ENCODE results near the gene DAPK1.
"Not testable (repeated sequence)": the region's sequence is repeated elsewhere in the genome, so short reads cannot be mapped to it uniquely, and the experiment has no call there.

The DAPK1 gene

GRCh38 chr9:87498811-87499360, 1.2 kb downstream of the DAPK1 start:
- peak overlapping the region; percentile 85 for H3K27ac ChIP-seq

DNA sequence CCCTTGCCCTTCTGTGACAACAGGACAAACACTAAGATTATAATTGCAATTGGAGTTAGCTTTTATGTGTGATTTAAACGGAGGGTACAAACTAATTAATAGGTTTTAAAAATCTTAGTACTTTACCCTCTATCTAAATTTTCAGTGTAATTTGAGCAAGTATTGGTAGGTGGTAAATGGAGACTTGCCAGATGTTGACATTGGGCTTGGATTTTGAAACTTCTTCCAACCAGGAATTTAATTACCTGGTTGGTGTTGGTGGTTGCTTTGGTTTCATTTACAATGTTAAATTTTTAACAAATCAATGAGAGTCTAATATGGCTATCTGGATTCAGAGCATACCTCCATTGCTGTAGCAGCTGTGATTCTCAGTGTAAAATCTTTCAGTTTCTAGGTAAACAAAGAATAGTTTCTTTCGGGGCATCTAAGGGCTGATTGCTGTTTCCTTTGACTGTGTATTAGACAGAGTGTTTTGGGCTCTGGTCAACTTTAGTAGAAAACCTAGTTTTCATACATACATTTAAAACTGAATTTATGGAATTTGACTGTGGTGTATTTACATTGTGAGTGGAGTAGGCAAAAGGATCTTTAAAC, 1.9 kb downstream of the DAPK1 start:
- TF ChIP-seq CTCF (IDR thresholded peaks at IDR 0.05; ENCODE audit: low read depth, low read length) = no peak
- H3K27ac ChIP-seq = no peak overlapping the region

More at GRCh38 chr9:87498811-87499360, 1.2 kb downstream of the DAPK1 start:
- Histone ChIP-seq H3K36me3 (peaks cover 5% of the 10 kb centered on the region), H3K9me3 (ENCODE audit: severe bottlenecking) (no peaks in the 10 kb centered on the region), H3K4me3 (ENCODE audit: low read depth, low read length) (peak overlapping the region; percentile 90), H3K27me3 (ENCODE audit: insufficient read depth, low read depth, severe bottlenecking) (no peaks in the 10 kb centered on the region)
- no peak for TF ChIP-seq CTCF (IDR thresholded peaks at IDR 0.05; ENCODE audit: low read depth, low read length)
- peak; percentile 37 for DNase-seq

DNA sequence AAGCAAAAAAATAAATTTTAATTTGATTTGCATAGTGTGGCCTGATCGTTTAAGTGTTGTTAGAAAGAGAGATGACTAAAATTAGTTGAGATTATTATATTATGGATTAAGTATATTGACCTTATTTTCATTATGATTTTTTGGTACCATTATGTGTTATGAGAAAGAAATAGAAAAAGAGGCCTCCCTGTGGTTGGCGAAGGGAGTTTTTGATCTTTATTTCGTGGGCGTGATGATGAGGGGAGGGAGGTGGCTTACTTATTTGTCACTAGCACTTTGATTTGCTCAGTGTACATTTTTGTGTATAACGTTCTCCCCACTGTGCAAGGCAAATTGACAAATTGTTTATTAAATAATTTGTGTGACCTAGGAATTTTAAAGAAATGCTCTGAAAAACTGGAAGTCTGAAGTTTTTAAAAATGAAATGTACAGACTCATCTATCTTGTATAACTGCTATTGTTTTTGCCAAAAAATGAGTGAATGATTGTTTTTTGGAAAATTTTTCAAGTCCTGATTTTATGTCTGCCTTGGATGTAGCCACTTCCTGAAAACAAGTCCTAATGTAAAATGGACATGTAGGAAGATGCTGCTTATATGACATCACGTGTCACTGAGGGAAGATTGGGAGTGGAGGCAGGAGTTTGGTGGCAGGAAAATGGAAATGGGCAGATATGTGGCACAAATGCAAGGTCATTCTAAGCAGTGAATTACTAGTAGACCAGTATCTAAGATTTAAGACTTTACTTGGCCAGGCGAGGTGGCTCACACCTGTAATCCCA, 3.0 kb downstream of the DAPK1 start:
- H3K27me3 ChIP-seq (ENCODE audit: insufficient read depth, low read depth, severe bottlenecking) = no peaks in the 10 kb centered on the region

More for the DNA sequence above, 1.9 kb downstream of the DAPK1 start:
- no peaks in the 10 kb centered on the region for H3K9me3 ChIP-seq (ENCODE audit: severe bottlenecking)
- no peak for DNase-seq
- H3K4me3 ChIP-seq (ENCODE audit: low read depth, low read length) = peak overlapping the region; percentile 90
- H3K27me3 ChIP-seq (ENCODE audit: insufficient read depth, low read depth, severe bottlenecking) = no peaks in the 10 kb centered on the region
- H3K36me3 ChIP-seq = peaks cover 5% of the 10 kb centered on the region

DNA sequence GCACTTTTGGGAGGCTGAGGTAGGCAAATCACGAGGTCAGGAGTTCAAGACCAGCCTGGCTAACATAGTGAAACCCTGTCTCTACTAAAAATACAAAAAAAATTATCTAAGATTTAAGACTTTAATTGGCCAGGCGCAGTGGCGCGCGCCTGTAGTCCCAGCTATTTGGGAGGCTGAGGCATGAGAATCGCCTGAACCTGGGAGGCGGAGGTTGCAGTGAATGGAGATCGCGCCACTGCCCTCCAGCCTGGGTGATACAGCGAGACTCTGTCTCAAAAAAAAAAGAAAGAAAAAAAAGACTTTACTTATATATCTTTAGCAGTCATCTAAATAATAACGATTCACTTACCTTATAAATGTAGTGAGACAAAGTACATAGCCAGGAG, 3.6 kb downstream of the DAPK1 start:
- DNase-seq; H3K27me3 ChIP-seq (ENCODE audit: insufficient read depth, low read depth, severe bottlenecking); H3K9me3 ChIP-seq (ENCODE audit: severe bottlenecking); H3K27ac ChIP-seq; H3K4me3 ChIP-seq (ENCODE audit: low read depth, low read length): not testable (repeated sequence)
- peaks cover 16% of the 10 kb centered on the region for H3K36me3 ChIP-seq

More for the DNA sequence above, 3.0 kb downstream of the DAPK1 start:
- DNase-seq = no peak
- Histone ChIP-seq H3K9me3 (ENCODE audit: severe bottlenecking) (no peaks in the 10 kb centered on the region), H3K4me3 (ENCODE audit: low read depth, low read length) (no peak overlapping the region), H3K27ac (no peak overlapping the region), H3K36me3 (peaks cover 14% of the 10 kb centered on the region)
- TF ChIP-seq CTCF (IDR thresholded peaks at IDR 0.05; ENCODE audit: low read depth, low read length) = no peak

DNA sequence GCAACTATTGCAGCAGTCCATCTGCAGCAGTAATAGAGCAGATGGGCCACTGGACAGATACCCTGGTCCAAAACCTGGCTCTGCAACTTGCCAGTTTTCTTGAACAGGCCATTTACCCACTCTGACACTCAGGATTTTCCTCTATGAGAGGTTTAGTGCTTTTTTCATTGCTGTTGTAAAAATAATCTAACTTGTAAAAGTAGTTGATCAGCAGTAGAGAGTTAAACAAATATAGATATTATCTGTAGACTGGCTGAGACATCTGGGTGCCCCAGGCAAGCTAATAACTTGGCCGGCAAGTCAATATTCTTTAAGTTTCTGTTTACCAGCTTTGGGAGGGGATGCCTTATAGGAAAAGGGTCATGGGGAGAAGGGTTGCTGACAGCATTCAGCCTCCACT, 4.1 kb downstream of the DAPK1 start:
- Histone ChIP-seq H3K9me3 (ENCODE audit: severe bottlenecking) (no peaks in the 10 kb centered on the region), H3K27ac (no peak overlapping the region), H3K4me3 (ENCODE audit: low read depth, low read length) (no peak overlapping the region), H3K36me3 (peaks cover 20% of the 10 kb centered on the region), H3K27me3 (ENCODE audit: insufficient read depth, low read depth, severe bottlenecking) (no peaks in the 10 kb centered on the region)
- no peak for DNase-seq
- no peak for TF ChIP-seq CTCF (IDR thresholded peaks at IDR 0.05; ENCODE audit: low read depth, low read length)

GRCh38 chr9:87502391-87503221, 4.9 kb downstream of the DAPK1 start:
- Histone ChIP-seq H3K27ac (no peak overlapping the region), H3K36me3 (peaks cover 20% of the 10 kb centered on the region), H3K9me3 (ENCODE audit: severe bottlenecking) (no peaks in the 10 kb centered on the region), H3K27me3 (ENCODE audit: insufficient read depth, low read depth, severe bottlenecking) (no peaks in the 10 kb centered on the region), H3K4me3 (ENCODE audit: low read depth, low read length) (no peak overlapping the region)
- TF ChIP-seq CTCF (IDR thresholded peaks at IDR 0.05; ENCODE audit: low read depth, low read length) = no peak
- DNase-seq = no peak
